Stomach (tissue), 4 donors: ENCODE results near the gene TNRC6B.

ENCODE experiments used
- POLR2A ChIP-seq, 4 donors: fragments of 450-650 bp; IDR thresholded peaks; one replicate each; pipeline ENCODE4 v1.6.1; 2016; ENCODE audit warnings: antibody characterized with exemption in 4 of 4, control low read depth in 2 of 4, mild to moderate bottlenecking in 1 of 4, moderate library complexity in 1 of 4
- POLR2AphosphoS5 ChIP-seq, 3 donors: sonication (generic); formaldehyde crosslinking; IDR thresholded peaks; one replicate each; pipeline ENCODE4 v1.6.1; 2016; ENCODE audit warnings: antibody characterized with exemption in 3 of 3
- TF ChIP-seq, protein P1 (sequence below), 7 experiments: fragments of 450-650 bp in 4 of 7; fragments of 200-600 bp in 3 of 7; sonication (generic) in 3 of 7; IDR thresholded peaks; one replicate each; pipeline ENCODE4 v1.5.1; 2016 to 2019; ENCODE audit warnings: antibody characterized with exemption in 7 of 7, control low read depth in 2 of 7, mild to moderate bottlenecking in 1 of 7

- TF ChIP-seq, protein P1, sequence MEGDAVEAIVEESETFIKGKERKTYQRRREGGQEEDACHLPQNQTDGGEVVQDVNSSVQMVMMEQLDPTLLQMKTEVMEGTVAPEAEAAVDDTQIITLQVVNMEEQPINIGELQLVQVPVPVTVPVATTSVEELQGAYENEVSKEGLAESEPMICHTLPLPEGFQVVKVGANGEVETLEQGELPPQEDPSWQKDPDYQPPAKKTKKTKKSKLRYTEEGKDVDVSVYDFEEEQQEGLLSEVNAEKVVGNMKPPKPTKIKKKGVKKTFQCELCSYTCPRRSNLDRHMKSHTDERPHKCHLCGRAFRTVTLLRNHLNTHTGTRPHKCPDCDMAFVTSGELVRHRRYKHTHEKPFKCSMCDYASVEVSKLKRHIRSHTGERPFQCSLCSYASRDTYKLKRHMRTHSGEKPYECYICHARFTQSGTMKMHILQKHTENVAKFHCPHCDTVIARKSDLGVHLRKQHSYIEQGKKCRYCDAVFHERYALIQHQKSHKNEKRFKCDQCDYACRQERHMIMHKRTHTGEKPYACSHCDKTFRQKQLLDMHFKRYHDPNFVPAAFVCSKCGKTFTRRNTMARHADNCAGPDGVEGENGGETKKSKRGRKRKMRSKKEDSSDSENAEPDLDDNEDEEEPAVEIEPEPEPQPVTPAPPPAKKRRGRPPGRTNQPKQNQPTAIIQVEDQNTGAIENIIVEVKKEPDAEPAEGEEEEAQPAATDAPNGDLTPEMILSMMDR (IDR thresholded peaks at IDR 0.05), result no peak
- no peak for TF ChIP-seq POLR2A (IDR thresholded peaks at IDR 0.05)
- TF ChIP-seq POLR2AphosphoS5 (IDR thresholded peaks at IDR 0.05), result no peak
Observed at GRCh38 chr22:40345815-40346184, 168.1 kb downstream of the TNRC6B start.
